Measurements from ENCODE around the gene PHPT1. TPM values are rescaled to one million over a fixed set of nuclear protein-coding genes. Genes with fewer than 3 reads are reported as not detected.
"Not testable (repeated sequence)": the region's sequence is repeated elsewhere in the genome, so short reads cannot be mapped to it uniquely, and the experiment has no call there.

Gene PHPT1
- 58.2 TPM for total RNA-seq

DNA sequence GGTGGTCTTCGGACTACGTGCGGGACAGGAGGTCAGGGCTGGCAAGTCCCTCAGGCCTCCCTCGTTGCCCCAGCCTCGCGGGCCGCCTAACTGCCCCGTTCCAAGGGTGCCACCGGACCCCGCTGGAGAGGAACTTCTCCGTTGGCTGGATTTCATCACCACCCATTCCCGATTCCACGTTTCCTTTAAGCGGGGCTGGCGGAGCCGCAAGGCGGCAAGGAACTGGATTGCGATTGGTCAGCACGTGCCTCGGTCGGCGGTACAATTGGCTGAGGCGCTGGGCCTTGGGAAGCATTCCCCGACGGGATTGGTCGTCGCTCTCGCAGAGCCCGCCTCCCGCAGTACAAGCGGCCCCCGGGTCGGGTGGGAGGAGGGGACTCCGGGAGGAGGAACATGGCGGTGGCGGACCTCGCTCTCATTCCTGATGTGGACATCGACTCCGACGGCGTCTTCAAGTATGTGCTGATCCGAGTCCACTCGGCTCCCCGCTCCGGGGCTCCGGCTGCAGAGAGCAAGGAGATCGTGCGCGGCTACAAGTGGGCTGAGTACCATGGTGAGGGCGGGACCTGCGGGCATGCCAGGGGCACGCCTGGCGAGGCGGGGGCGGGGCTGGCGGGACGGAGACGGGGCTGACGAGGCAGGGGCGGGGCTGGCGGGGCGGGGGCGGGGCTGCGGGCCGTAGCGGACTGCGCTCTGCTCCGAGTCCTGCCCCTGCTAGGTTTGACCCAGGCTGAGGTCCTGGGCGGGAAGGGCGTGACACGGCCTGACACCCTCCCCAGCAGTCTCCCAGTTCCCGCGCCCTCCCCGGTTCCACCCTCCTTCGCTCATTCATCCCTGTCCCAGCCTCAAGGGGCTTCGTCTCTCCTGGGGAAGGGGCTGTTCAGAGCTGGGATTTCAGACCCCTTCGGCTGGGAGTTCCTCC is at the start of gene PHPT1:
PHPT1 (plus strand) TSS at position 372 of the 922 bp plus-strand sequence; CDS start at position 394, 22 bp downstream.
- DNase-seq (ENCODE audit: low spot score) (peak; percentile 99), ATAC-seq (peak; percentile 68)

- ATAC-seq: peak; percentile 84
- DNase-seq (ENCODE audit: low spot score): peak; percentile 92
Observed at GRCh38 chr9:136799854-136800657, 49.2 kb upstream of the PHPT1 start.

- DNase-seq (ENCODE audit: low spot score): no peak
- no peak for ATAC-seq
Observed at GRCh38 chr9:136802321-136802720, 46.9 kb upstream of the PHPT1 start.

GRCh38 chr9:136803009-136803550 is 46.1 kb upstream of the PHPT1 start:
- not testable (repeated sequence) for ATAC-seq; DNase-seq (ENCODE audit: low spot score)

- no peak for ATAC-seq
Observed at GRCh38 chr9:136803551-136804508, 45.4 kb upstream of the PHPT1 start.

DNA sequence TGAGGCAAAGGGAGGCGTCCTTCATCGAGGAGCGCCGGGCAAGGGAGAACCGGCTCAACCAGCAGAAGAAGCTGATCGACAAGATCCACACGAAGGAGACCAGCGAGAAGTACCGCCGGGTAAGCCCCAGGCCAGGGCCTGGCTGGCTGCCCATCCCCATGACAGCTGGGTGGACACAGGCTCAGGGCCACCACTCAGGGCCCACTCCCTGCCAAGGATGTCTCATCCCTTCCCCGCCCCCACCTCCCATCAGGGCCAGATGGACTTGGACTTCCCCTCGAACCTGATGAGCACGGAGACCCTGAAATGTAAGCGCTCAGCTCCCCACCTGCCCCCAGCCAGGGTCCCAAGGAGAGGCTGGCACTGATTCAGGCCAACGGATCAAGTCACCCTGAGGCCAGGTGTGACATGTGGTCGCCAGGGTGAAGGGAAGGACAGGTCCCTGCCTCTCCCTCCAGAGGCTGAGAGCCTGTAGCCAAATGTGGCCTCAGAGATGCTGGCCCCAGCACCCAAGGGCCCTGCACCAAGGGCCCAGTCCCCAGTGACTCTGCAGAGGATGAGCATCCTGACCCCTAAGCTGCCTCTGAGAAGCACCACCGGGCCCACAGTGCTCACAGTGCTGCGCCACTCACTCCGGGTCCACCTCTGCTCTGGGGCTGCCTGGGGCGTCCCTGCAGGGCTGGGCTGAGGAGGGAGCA is 44.6 kb upstream of the PHPT1 start:
- ATAC-seq: no peak
- peak; percentile 58 for DNase-seq (ENCODE audit: low spot score)

More at GRCh38 chr9:136803551-136804508, 45.4 kb upstream of the PHPT1 start:
- DNase-seq (ENCODE audit: low spot score): no peak

DNA sequence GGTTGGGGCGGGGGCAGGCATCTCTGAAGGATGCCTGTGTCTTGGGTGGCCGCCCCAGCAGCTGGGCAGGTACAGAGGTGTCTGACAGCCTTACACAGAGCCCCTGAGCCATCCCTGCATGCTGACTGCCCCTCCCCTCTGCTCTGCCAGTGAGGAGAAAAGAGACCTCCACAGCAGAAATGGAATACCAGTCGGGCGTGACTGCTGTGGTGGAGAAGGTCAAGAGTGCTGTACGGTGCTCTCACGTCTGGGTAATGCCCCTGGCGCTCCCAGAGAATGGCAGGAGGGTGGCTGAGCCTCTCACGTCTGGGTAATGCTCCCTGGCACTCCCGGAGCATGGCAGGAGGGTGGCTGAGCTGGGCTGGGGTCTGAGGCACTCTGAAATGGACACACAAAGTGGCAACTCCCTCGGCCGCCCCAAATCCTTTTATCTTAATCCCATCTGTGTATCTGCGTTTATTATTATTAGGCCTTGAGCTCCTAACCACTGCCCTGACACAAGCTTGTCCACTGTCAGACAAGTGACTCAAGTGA is 43.9 kb upstream of the PHPT1 start:
- DNase-seq (ENCODE audit: low spot score): no peak
- ATAC-seq: no peak

DNA sequence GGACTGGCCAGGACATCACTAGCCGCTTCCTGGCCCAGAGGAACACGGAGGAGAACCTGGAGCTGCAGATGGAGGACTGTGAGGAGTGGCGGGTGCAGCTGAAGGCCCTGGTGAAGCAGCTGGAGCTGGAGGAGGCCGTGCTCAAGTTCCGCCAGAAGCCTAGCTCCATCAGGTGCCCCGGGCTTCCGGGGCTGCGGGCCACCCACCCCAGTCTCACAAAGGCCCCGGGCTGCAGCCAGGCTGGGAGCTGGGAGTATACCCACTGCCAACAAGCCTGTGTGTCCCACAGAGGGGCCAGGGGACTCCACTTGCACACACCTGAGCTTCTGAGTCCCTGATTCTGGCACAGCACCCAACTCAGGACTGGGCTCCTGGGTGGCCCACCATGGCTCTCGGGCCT is 43.1 kb upstream of the PHPT1 start:
- ATAC-seq: no peak
- DNase-seq (ENCODE audit: low spot score): no peak

- DNase-seq (ENCODE audit: low spot score) (peak; percentile 46), ATAC-seq (no peak)
Observed at GRCh38 chr9:136806631-136807201, 42.5 kb upstream of the PHPT1 start.

DNA sequence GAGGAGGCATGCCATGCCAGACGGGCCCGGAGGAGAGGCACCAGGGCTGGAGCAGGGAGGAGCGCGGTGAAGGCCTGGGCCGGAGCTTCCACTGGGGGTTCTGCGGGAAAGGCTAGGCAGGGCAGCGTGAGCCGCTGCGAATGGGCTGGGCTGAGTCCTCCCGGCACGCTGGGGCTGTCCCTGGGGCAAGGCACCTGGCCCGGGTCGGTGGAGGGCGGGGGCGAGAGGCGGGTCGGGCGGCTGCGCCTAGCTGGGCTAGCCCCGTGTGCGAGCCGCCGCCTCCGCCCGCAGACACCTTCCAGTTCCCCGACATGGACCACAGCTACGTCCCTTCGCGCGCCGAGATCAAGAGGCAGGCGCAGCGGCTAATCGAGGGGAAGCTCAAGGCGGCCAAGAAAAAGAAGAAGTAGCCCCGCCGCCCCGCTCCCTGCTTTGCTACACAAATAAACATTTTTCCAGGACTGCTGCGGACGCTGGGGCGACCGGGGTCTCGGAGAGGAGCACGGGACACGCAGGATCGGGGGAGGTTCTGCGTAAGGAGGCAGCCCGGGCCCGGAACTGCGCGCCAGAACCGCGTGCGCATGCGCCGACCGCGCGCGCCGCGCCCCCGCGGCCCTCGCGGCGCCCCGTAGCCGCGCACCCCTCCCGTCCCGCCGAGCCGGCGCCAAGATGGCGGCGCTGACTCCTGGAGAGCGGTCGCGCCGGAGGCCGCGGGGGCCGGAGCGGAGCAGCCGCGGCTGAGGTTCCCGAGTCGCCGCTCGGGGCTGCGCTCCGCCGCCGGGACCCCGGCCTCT is 41.7 kb upstream of the PHPT1 start, which contains the start of gene RABL6:
RABL6 (plus strand) TSS at position 668 of the 794 bp plus-strand sequence. CDS start 249 bp downstream, outside the sequence.
- DNase-seq (ENCODE audit: low spot score) (peak; percentile 85), ATAC-seq (peak; percentile 85)

- DNase-seq (ENCODE audit: low spot score) (peak; percentile 66), ATAC-seq (peak; percentile 40)
Observed at GRCh38 chr9:136808075-136808805, 41.0 kb upstream of the PHPT1 start.

DNA sequence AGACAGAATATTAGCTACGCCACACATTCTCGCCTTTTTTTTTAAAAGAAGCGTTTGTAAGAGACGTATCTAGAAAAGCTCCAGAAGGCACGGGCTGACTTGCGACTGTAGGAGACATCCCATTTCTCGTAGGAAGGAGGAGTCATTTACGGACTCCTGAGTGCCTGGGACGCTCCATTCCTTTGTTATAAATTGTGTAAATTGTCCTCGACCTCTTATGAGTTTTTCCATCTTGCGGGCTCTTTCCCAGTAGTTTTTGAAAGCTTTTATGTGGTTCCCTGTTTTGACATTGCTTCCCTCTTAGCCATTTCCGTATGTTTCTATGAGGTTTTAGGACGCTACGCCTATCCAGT is 40.4 kb upstream of the PHPT1 start:
- no peak for ATAC-seq
- DNase-seq (ENCODE audit: low spot score): no peak

GRCh38 chr9:136814725-136815421 is 34.3 kb upstream of the PHPT1 start:
- no peak for DNase-seq (ENCODE audit: low spot score)
- ATAC-seq: no peak

DNA sequence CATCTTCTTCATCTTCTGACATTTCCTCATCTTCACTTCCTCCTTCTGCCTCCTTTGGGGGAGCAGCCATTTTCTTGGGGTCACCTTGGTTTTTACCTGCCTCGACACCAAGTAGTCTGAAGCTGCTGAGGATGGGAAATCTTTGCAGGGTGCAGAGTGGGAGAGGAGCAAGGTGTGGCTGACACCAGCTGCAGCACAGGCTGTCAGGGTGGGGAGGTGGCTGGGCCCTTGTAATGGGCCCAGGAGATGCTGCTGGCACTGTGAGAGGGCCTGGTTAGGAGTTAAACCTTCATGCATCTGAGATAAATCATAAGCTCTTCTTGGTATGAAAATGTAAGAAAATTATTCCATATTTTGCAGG is 33.8 kb upstream of the PHPT1 start:
- ATAC-seq: no peak

DNA sequence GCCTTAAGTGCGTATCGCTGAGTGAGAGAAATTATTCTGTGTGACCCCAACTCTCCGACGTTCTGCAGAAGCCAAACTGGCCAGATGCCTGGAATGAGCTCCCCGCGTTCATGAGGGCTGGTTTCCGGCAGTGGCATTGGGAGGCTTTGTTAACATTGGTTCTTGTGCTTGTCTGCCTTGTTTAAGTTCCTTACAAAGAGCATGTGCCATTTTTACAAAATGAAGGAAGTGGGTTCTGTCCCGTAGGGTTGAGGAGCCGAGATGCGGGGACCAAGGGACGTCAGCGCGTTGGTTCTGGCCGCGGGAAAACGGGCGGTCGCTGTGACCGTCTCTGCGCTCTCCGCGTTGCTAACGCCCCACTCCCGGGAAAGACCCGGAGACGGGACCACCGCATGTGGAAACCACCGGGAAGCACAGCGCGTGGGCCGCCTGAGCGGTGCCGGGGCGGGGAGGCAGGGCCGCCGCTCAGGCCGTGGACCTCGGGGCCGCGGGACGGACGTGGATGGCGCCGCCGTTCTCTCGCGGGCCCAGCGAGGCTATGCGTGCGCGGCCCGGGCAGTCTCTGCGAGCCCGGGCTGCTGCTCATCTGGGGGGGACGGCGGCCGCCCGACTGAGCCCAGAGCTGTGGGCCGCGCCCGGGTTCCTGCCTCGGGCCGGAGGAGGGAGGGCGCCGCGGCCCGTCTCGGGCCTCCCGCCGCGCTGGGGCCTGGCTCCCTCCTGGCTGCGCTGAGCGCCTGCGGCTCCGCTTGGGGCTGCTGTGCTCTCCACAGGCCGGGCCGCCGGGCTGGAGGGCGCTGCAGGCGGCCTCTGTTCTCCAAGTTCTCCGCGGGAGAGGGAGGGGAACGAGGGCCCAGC is 28.0 kb upstream of the PHPT1 start:
- no peak for DNase-seq (ENCODE audit: low spot score)

More for the DNA sequence above, 33.8 kb upstream of the PHPT1 start:
- DNase-seq (ENCODE audit: low spot score): no peak

More for the DNA sequence above, 28.0 kb upstream of the PHPT1 start:
- ATAC-seq: peak; percentile 29

Data from left lobe of liver (tissue), 2 donors.